IPS DF 6.9 (cell line): ENCODE measurements around the gene EEF2.
A peak's percentile ranks its signal among the peaks of the same experiment; 100 is the strongest.
"Not testable (repeated sequence)": the region's sequence is repeated elsewhere in the genome, so short reads cannot be mapped to it uniquely, and the experiment has no call there.

ENCODE experiments used
- DNase-seq: peaks from one replicate; pipeline ENCODE4 v3.0.0-alpha.2; 2013; ENCODE audit warnings: low read depth, low spot score
- H3K27ac ChIP-seq: one replicate; pipeline ENCODE4 v1.5.1; 2013; ENCODE audit warnings: low read length, control low read depth
- H3K27me3 ChIP-seq: 2 replicates; pipeline ENCODE4 v1.6.1; 2013; ENCODE audit warnings: mild to moderate bottlenecking, low read length; ENCODE audit not compliant: control insufficient read depth, insufficient read depth
- H3K36me3 ChIP-seq: 2 replicates; pipeline ENCODE4 v1.6.1; 2013; ENCODE audit warnings: low read length; ENCODE audit not compliant: control insufficient read depth, insufficient read depth
- H3K4me1 ChIP-seq: 2 replicates; pipeline ENCODE4 v1.6.1; 2013; ENCODE audit warnings: low read length; ENCODE audit not compliant: control insufficient read depth, insufficient read depth
- H3K4me3 ChIP-seq: 2 replicates; pipeline ENCODE4 v1.5.1; 2013; ENCODE audit warnings: mild to moderate bottlenecking, low read length
- H3K9me3 ChIP-seq: 2 replicates; pipeline ENCODE4 v1.6.1; 2013; ENCODE audit warnings: low read length, inconsistent platforms; ENCODE audit not compliant: control insufficient read depth, insufficient read depth
- WGBS: extraction: QIAGEN DNeasy Blood & Tissue Kit; methylation state at CpG from one replicate; pipeline ENCODE4 v1.1.7; 2013; ENCODE audit warnings: mixed read lengths, missing lambda C conversion rate; ENCODE audit not compliant: insufficient read length, insufficient coverage; 5-methylcytosine and 5-hydroxymethylcytosine counted together

The EEF2 gene

DNA sequence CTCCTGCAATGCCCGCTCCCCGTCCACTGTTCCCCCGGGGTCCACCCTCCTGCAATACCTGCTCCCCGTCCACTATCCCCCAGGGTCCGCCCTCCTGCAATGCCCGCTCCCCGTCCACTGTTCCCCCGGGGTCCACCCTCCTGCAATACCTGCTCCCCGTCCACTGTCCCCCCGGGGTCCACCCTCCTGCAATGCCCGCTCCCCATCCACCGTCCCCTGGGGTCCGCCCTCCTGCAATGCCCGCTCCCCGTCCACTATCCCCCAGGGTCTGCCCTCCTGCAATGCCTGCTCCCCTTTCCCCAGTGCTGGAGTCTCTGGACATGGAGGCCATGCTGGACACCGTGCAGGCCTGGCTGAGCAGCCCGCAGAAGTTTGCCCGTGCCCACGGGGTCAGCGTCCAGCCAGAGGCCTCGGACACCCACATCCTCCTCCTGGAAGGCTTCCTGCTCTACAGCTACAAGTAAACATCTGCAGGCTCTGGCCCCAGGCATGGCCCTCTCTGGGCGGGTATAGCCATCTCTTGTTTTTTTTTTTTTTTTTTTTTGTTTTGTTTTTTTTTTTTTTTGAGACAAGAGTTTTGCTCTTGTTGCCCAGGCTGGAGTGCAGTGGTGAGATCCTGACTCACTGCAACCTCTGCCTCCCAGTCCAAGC, 46.8 kb downstream of the EEF2 start:
- H3K4me1 ChIP-seq, DNase-seq: not testable (repeated sequence)
- WGBS: no CpG with 5 or more reads among the region's 22 CpGs

DNA sequence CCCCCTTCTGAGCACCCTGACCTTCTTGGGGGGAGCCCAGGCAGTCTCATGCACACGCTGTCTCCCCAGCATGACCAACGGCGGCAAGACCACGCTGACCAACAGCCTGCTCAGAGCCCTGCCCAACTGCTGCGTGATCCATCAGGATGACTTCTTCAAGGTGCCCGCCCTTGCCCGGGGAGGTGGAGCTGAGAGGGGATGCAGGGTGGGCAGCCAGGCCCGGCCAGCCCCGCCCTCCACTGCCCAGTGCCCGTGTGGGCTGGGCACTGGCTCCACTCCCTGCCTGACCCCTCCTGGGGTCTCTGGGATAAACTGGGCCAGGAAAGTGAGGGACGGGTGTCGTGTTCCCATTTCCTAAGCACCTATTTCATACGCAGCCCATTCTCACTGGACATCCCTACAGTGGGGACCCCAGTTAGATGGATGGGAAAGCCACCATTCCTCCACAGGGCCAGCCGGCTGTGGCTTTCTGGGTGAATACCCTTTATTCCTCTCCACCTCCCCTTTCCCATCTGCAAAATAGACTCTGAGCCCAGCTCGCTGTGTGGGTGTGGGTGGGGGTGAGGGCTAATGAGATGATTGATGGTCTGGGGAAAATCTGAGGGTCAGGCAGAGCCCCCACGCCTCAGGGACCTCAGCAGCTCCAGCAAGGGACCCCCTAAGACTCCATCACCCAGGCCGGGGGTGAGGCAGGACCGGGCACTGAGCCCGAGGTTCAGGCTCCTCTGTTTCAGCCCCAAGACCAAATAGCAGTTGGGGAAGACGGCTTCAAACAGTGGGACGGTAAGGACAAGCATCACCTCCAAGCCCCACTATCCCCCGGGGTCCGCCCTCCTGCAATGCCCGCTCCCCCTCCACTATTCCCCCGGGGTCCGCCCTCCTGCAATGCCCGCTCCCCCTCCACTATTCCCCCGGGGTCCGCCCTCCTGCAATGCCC, 48.5 kb downstream of the EEF2 start:
- Histone ChIP-seq H3K9me3 (no peaks in the 10 kb centered on the region), H3K36me3 (peaks cover 5% of the 10 kb centered on the region; the same call in 1 of the 2 replicates), H3K27me3 (no peaks in the 10 kb centered on the region), H3K4me3 (no peak overlapping the region), H3K4me1 (no peaks in the 10 kb centered on the region; the same call in 1 of the 2 replicates), H3K27ac (no peak overlapping the region)
- no peak for DNase-seq
- WGBS: no CpG with 5 or more reads among the region's 29 CpGs

More for the DNA sequence above, 46.8 kb downstream of the EEF2 start:
- H3K4me3 ChIP-seq, H3K27ac ChIP-seq, H3K27me3 ChIP-seq, H3K9me3 ChIP-seq: not testable (repeated sequence)
- H3K36me3 ChIP-seq: peaks cover 14% of the 10 kb centered on the region

DNA sequence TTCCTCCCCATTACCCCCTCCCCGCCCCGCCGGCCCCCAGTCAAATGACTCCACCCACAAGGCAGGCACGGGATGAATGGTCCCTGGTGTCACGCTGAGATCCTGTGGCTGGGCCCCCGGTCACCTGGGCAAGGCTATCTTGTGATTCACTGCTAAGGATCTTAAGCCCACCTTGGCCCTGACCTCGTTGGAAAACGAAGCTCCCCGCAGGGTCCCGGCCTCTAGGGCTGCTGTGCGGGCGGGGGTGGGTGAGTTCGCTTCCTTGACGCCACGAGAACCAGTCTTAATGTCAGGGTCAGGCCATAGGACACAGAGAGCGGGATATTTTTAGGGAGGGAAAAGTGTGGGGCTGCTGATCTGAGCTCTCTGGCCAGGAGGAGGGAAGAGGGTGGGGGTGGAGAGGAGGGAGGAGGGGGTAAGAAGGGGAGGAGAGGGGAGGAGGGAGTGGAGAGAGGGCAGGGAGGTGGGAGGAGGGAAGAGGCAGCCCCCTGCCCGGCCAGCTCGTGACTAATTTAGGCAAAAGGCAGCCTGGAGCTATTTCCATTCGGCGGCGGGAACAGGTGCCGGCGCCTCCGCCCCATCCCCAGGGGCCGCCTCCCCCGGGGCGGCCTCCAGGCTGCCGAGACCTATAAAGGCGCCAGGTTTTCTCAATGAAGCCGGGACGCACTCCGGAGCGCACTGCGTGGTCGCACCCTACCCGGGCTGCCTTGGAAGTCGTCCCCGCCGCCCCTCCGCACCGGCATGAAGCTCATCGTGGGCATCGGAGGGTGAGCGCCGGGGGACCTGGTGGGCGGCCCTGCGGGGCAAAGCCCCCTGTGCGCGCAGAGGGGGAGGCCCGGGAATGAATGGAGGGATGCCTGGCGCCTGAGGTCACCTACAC, 52.1 kb downstream of the EEF2 start, which contains the start of gene NMRK2:
TSS of gene NMRK2 (plus strand) at position 139 of the 880 bp plus-strand sequence. CDS start at position 742, 603 bp downstream.
- no CpG with 5 or more reads among the region's 51 CpGs for WGBS
- Histone ChIP-seq H3K27me3 (no peaks in the 10 kb centered on the region), H3K4me1 (no peaks in the 10 kb centered on the region; the same call in 1 of the 2 replicates), H3K9me3 (no peaks in the 10 kb centered on the region), H3K27ac (no peak within 1 kb of the TSS), H3K4me3 (peak within 1 kb of the TSS; percentile 71; the same call in 1 of the 2 replicates), H3K36me3 (no peaks in the 10 kb centered on the region)
- peak; percentile 50 for DNase-seq

DNA sequence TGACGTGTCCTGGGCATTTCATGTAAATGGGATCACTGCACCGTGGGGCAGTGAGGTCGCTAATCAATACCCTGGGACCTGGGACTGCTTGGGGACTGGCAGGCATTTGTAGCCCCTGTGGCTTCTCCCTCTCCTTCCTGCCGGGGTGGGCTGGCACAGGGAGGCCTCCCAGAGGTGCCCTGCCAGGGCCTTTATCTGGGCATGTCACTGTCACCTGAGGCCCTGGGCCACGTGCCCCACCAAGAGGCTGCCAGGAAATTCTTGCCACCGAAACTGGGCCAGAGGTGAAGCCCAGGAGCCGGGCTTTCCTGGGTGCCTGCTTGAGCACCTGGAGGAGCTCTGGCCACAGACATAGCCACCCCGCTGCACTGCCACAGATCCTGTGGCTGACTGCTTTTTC, 54.2 kb downstream of the EEF2 start:
- no peaks in the 10 kb centered on the region for H3K27me3 ChIP-seq
- no peaks in the 10 kb centered on the region for H3K36me3 ChIP-seq
- no peaks in the 10 kb centered on the region; the same call in 1 of the 2 replicates for H3K4me1 ChIP-seq
- H3K27ac ChIP-seq: no peak overlapping the region
- H3K4me3 ChIP-seq: no peak overlapping the region
- DNase-seq: no peak
- no peaks in the 10 kb centered on the region for H3K9me3 ChIP-seq
- no CpG with 5 or more reads among the region's 8 CpGs for WGBS
